Measurements from ENCODE around the gene ZNF615. TPM values are rescaled to one million over a fixed set of nuclear protein-coding genes. Genes with fewer than 3 reads are reported as not detected.
A peak's percentile ranks its signal among the peaks of the same experiment; 100 is the strongest.
"Not testable (repeated sequence)": the region's sequence is repeated elsewhere in the genome, so short reads cannot be mapped to it uniquely, and the experiment has no call there.

ZNF615 gene
- total RNA-seq, 2 donors from 2014 or later, result 12.0 to 12.2 TPM

DNA sequence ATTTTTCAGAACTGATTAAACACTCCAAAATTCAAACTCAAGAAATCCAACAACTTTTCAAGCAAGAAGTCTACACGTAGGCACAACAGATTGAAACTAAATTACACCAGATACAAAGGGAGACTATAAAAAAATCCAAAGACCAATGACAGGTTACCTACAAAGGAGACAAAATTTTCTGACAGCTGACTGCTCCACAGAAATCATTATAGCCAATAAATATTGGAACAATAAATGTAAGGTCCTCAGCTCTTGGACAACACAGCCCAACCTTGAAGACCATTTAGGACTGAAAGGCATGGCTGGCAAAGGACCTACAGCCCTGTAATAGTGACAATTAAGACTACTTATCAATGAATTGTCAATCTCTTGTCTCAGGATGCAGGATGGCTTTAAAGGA is 37.3 kb downstream of the ZNF615 start:
- H3K27ac Mint-ChIP-seq, result peak overlapping the region; percentile 0
- ATAC-seq, result no peak
- DNase-seq, result no peak
- peaks cover 22% of the 10 kb centered on the region for H3K36me3 Mint-ChIP-seq (ENCODE audit: low read depth)
- H3K27me3 Mint-ChIP-seq, result no peaks in the 10 kb centered on the region
- no peaks in the 10 kb centered on the region for H3K4me1 Mint-ChIP-seq
- H3K4me3 Mint-ChIP-seq, result no peak overlapping the region
- peaks cover 84% of the 10 kb centered on the region for H3K9me3 ChIP-seq (ENCODE audit: control insufficient read depth, low read length, poor library complexity, severe bottlenecking)

DNA sequence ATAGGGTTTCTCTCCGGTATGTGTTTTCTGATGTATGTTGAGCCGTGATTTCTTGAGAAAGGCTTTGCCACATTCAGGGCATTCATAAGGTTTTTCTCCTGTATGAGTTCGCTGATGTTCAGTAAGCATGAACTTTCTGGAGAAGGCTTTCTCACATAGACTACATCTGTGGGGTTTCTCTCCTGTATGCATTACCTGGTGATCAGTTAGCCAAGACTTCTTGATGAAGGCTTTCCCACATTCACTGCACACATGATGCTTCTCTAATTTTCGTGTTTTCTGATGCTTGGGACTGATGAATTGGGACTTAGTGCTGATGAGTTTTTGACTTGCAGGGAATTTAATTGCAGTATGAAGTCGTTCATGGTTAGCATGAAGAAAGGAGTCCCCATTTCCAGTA is 42.4 kb downstream of the ZNF615 start:
- Mint-ChIP-seq H3K36me3 (ENCODE audit: low read depth) (peaks cover 15% of the 10 kb centered on the region), H3K27ac (no peak overlapping the region), H3K4me1 (no peaks in the 10 kb centered on the region), H3K4me3 (no peak overlapping the region), H3K27me3 (no peaks in the 10 kb centered on the region)
- peaks cover 61% of the 10 kb centered on the region for H3K9me3 ChIP-seq (ENCODE audit: control insufficient read depth, low read length, poor library complexity, severe bottlenecking)
- DNase-seq (no peak), ATAC-seq (no peak)

DNA sequence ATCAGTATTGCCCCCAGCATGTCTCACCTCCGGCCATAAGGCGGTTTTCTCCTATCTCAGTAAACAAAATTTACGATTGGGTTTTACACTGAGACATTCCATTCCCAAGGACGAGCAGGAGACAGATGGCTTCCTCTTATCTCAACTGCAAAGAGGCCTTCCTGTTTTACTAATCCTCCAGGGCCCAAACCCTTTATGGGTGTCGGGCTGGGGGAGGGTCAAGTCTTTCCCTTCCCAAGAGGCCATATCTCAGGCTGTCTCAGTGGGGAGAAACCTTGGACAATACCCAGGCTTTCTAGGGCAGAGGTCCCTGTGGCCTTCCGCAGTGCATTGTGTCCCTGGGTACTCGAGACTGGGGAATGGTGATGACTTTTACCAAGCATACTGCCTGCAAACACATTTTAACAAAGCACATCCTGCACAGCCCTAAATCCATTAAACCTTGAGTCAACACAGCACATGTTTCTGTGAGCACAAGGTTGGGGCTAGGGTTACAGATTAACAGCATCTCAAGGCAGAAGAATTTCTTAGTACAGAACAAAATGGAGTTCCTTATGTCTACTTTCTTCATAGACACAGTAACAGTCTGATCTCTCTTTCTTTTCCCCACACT is 47.3 kb downstream of the ZNF615 start:
- not testable (repeated sequence) for ATAC-seq; DNase-seq; H3K27ac Mint-ChIP-seq; H3K4me3 Mint-ChIP-seq; H3K36me3 Mint-ChIP-seq (ENCODE audit: low read depth); H3K4me1 Mint-ChIP-seq; H3K27me3 Mint-ChIP-seq
- H3K9me3 ChIP-seq (ENCODE audit: control insufficient read depth, low read length, poor library complexity, severe bottlenecking), result peaks cover 27% of the 10 kb centered on the region

DNA sequence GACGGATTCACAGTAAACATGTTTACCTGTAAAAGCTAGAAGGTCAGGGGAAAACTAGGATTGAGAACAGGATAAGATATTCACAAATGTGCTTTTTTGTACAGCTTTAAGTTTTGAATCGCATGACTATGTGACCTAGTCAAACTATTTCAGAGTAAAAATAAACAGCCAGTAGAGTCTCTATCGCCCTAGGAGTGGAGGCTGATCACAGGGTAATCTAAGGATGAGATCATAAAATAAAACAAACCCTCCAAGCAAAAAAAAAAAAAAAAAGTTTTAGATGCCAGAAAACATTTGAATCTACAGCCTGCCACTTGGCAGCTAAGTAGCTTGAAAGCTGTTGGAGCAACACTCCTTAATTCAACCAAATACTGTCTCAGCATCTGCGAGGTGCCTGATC is 48.2 kb downstream of the ZNF615 start:
- H3K36me3 Mint-ChIP-seq (ENCODE audit: low read depth), result peaks cover 6% of the 10 kb centered on the region

DNA sequence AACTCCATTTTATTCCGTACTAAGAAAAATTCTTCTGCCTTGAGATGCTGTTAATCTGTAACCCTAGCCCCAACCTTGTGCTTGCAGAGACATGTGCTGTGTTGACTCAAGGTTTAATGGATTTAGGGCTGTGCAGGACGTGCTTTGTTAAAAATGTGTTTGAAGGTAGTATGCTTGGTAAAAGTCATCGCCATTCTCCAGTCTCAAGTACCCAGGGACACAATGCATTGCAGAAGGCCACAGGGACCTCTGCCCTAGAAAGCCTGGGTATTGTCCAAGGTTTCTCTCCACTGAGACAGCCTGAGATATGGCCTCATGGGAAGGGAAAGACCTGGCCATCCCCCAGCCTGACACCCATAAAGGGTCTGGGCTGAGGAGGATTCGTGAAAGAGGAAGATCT is 50.2 kb downstream of the ZNF615 start:
- H3K27ac Mint-ChIP-seq; H3K4me3 Mint-ChIP-seq; DNase-seq; H3K27me3 Mint-ChIP-seq; H3K36me3 Mint-ChIP-seq (ENCODE audit: low read depth); H3K4me1 Mint-ChIP-seq; ATAC-seq: not testable (repeated sequence)
- H3K9me3 ChIP-seq (ENCODE audit: control insufficient read depth, low read length, poor library complexity, severe bottlenecking), result peaks cover 20% of the 10 kb centered on the region

More for the DNA sequence above, 48.2 kb downstream of the ZNF615 start:
- no peak for DNase-seq
- ATAC-seq, result no peak
- H3K4me1 Mint-ChIP-seq, result no peaks in the 10 kb centered on the region
- H3K4me3 Mint-ChIP-seq, result no peak overlapping the region
- no peaks in the 10 kb centered on the region for H3K27me3 Mint-ChIP-seq
- peaks cover 23% of the 10 kb centered on the region for H3K9me3 ChIP-seq (ENCODE audit: control insufficient read depth, low read length, poor library complexity, severe bottlenecking)
- no peak overlapping the region for H3K27ac Mint-ChIP-seq

DNA sequence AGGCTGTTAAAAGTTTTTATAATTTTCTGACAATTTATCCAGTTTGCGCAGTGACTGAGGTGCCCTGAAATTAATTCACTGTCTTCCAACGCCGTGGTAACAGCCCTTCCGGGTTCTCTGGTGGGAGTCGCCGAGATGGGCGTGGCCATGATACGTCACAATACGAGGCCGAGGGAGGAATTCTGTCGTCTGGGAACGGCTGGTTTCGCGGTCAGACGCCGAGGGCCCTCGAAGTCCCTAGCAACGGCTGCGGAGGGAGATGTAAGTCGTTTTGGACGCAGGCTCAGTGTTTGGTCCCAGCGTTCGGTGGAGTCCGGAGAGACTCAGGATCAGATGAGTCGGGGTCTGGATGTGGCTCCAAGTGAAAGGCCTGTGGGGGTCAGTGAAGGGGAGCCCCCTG is 59.0 kb downstream of the ZNF615 start:
- ATAC-seq (no peak), DNase-seq (no peak)
- Mint-ChIP-seq H3K27ac (no peak overlapping the region), H3K36me3 (ENCODE audit: low read depth) (peaks cover 2% of the 10 kb centered on the region), H3K4me3 (no peak overlapping the region), H3K27me3 (no peaks in the 10 kb centered on the region), H3K4me1 (no peaks in the 10 kb centered on the region)
- peaks cover 43% of the 10 kb centered on the region for H3K9me3 ChIP-seq (ENCODE audit: control insufficient read depth, low read length, poor library complexity, severe bottlenecking)

DNA sequence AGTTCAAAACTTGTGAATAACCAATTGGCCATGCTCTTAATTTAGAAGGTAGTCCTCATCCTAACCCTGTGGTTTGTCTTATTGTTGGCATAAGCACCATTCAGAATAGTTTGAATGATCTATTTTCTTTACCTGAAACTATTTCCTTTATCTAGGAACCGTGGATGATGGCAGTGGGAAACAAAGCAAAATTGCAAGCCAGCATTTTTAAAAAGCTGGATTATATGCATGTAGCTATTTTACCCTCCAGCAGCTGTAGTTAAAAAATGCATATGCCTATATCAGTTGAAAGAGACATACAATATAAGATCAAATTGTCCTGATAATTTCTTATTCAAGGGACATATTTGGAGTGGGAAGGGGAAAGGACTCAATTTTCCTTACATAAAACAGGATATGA is 61.4 kb downstream of the ZNF615 start:
- Mint-ChIP-seq H3K27ac (no peak overlapping the region), H3K27me3 (no peaks in the 10 kb centered on the region), H3K4me3 (no peak overlapping the region), H3K36me3 (ENCODE audit: low read depth) (peaks cover 4% of the 10 kb centered on the region), H3K4me1 (no peaks in the 10 kb centered on the region)
- DNase-seq (no peak), ATAC-seq (no peak)
- peaks cover 60% of the 10 kb centered on the region for H3K9me3 ChIP-seq (ENCODE audit: control insufficient read depth, low read length, poor library complexity, severe bottlenecking)

DNA sequence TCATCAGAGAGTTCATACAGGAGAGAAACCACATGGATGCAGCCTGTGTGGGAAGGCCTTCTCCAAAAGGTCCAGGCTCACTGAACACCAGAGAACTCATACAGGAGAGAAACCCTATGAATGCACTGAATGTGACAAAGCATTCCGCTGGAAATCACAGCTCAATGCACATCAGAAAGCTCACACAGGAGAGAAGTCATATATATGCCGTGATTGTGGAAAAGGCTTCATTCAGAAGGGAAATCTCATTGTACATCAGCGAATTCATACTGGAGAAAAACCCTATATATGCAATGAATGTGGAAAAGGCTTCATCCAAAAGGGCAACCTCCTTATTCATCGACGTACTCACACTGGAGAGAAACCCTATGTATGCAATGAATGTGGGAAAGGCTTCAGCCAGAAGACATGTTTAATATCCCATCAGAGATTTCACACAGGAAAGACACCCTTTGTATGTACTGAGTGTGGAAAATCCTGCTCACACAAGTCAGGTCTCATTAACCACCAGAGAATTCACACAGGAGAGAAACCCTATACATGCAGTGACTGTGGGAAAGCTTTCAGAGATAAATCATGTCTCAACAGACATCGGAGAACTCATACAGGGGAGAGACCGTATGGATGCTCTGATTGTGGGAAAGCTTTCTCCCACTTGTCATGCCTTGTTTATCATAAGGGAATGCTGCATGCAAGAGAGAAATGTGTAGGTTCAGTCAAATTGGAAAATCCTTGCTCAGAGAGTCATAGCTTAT is 63.0 kb downstream of the ZNF615 start:
- H3K9me3 ChIP-seq (ENCODE audit: control insufficient read depth, low read length, poor library complexity, severe bottlenecking), result peaks cover 73% of the 10 kb centered on the region
- DNase-seq (no peak), ATAC-seq (no peak)
- H3K27ac Mint-ChIP-seq, result no peak overlapping the region
- no peaks in the 10 kb centered on the region for H3K4me1 Mint-ChIP-seq
- H3K27me3 Mint-ChIP-seq, result no peaks in the 10 kb centered on the region
- H3K4me3 Mint-ChIP-seq, result no peak overlapping the region
- peaks cover 9% of the 10 kb centered on the region for H3K36me3 Mint-ChIP-seq (ENCODE audit: low read depth)

Other genes with a start within 250 kb of the ZNF615 start
- gene FPR2, start 247.0 kb downstream of the ZNF615 start, total RNA-seq, result under 1 TPM in 1 of 2 donors, not detected in 1; 0.40 TPM
- not detected for gene FPR3, start 213.1 kb downstream of the ZNF615 start, total RNA-seq
- 1 to 10 TPM; 5.4 to 8.3 TPM for gene ZNF577, start 120.3 kb downstream of the ZNF615 start, total RNA-seq
- 10 to 100 TPM in 1 of 2 donors, 1 to 10 TPM in 1; 8.0 to 10.2 TPM for gene ZNF649, start 103.2 kb downstream of the ZNF615 start, total RNA-seq
- 1 to 10 TPM; 2.0 to 3.3 TPM for gene ZNF613, start 80.7 kb downstream of the ZNF615 start, total RNA-seq
- 10 to 100 TPM; 33.5 to 36.0 TPM for gene ZNF350, start 21.4 kb downstream of the ZNF615 start, total RNA-seq
- 1 to 10 TPM; 6.6 to 8.0 TPM for gene ZNF614, start 20.2 kb upstream of the ZNF615 start, total RNA-seq
- gene ZNF432, start 40.6 kb upstream of the ZNF615 start, total RNA-seq, result 10 to 100 TPM; 16.6 to 18.7 TPM
- 10 to 100 TPM; 24.4 to 26.4 TPM for gene ZNF841, start 87.6 kb upstream of the ZNF615 start, total RNA-seq
- gene ZNF616, start 131.7 kb upstream of the ZNF615 start, total RNA-seq, result 1 to 10 TPM; 2.0 to 3.9 TPM
- 10 to 100 TPM; 18.9 to 21.2 TPM for gene ZNF836, start 163.4 kb upstream of the ZNF615 start, total RNA-seq
- gene PPP2R1A, start 181.8 kb upstream of the ZNF615 start, total RNA-seq, result 100 to 1,000 TPM; 173 to 180 TPM